Natural killer cell (primary cell): ENCODE results near the gene MGARP. TPM values are rescaled to one million over a fixed set of nuclear protein-coding genes. Genes with fewer than 3 reads are reported as not detected.

ENCODE experiments used
- ATAC-seq, 3 donors: fragments of 150-1000 bp in 2 of 3; fragments of 200-7000 bp in 1 of 3; cut with Tn5 transposase; 1 replicate in 1 of 3; 2 replicates in 2 of 3; pipeline ENCODE4 v1.10.0; 2021; ENCODE audit warnings: mild to moderate bottlenecking in 2 of 3, moderate library complexity in 2 of 3
- DNase-seq, 2 donors: peaks; one replicate each; pipeline versions ENCODE4 v3.0.0 to v3.0.0-alpha.2; 2013 to 2021; ENCODE audit warnings: mixed read lengths in 1 of 2
- H3K27ac ChIP-seq: one replicate; pipeline ENCODE4 v1.5.1; 2013; ENCODE audit warnings: mild to moderate bottlenecking, low read length
- H3K27me3 ChIP-seq: one replicate; pipeline ENCODE4 v1.6.1; 2013; ENCODE audit warnings: low read length; ENCODE audit not compliant: control insufficient read depth, insufficient read depth
- H3K36me3 ChIP-seq: one replicate; pipeline ENCODE4 v1.6.1; 2013; ENCODE audit warnings: low read length; ENCODE audit not compliant: control insufficient read depth, insufficient read depth
- H3K4me1 ChIP-seq: one replicate; pipeline ENCODE4 v1.6.1; 2013; ENCODE audit warnings: low read length; ENCODE audit not compliant: control insufficient read depth, insufficient read depth
- H3K4me3 ChIP-seq: one replicate; pipeline ENCODE4 v1.5.1; 2013; ENCODE audit warnings: low read length
- H3K9me3 ChIP-seq: one replicate; pipeline ENCODE4 v1.6.1; 2013; ENCODE audit warnings: low read length; ENCODE audit not compliant: control insufficient read depth, insufficient read depth
- H3K27ac Mint-ChIP-seq, 2 donors: one replicate each; pipeline ENCODE4 v1.8.0; 2022; ENCODE audit warnings: mild to moderate bottlenecking in 2 of 2, mixed read lengths in 2 of 2, moderate library complexity in 1 of 2
- H3K27me3 Mint-ChIP-seq, 2 donors: one replicate each; pipeline ENCODE4 v1.8.0; 2022; ENCODE audit warnings: low read depth in 2 of 2, mixed read lengths in 2 of 2
- H3K36me3 Mint-ChIP-seq: one replicate; pipeline ENCODE4 v1.8.0; 2022; ENCODE audit warnings: mixed read lengths
- H3K4me1 Mint-ChIP-seq, 2 donors: one replicate each; pipeline ENCODE4 v1.8.0; 2022; ENCODE audit warnings: mixed read lengths in 2 of 2
- H3K4me3 Mint-ChIP-seq: one replicate; pipeline ENCODE4 v1.8.0; 2022; ENCODE audit warnings: mild to moderate bottlenecking, moderate library complexity, mixed read lengths
- H3K9me3 Mint-ChIP-seq, 2 donors: one replicate each; pipeline ENCODE4 v1.8.0; 2022; ENCODE audit warnings: mixed read lengths in 2 of 2
- WGBS: methylation state at CpG from one replicate; pipeline ENCODE4 v1.1.7; 2013; ENCODE audit warnings: missing lambda C conversion rate; ENCODE audit not compliant: insufficient coverage; 5-methylcytosine and 5-hydroxymethylcytosine counted together
- intact Hi-C: fragments of 100-400 bp; cut with micrococcal nuclease; formaldehyde crosslinking; loops from one replicate; pipeline ENCODE4 v1.14.2; 2022
- total RNA-seq, 4 donors: library from RNA; stranded (reverse); fragments of 120-200 nt in 1 of 4; gene quantifications; one replicate each; pipeline versions ENCODE4 v1.2.3 to v1.2.4, GENCODE V29; 2013 to 2022
- TF ChIP-seq, protein P1 (sequence below): fragments of 200-600 bp; IDR thresholded peaks from one replicate; pipeline ENCODE4 v1.8.0; 2022; ENCODE audit warnings: antibody characterized with exemption

The MGARP gene
- total RNA-seq, 3 donors from 2014 or later (not counting 1 experiment from before 2014, with no cell fraction given): 0.35 to 0.78 (median 0.63) TPM

DNA sequence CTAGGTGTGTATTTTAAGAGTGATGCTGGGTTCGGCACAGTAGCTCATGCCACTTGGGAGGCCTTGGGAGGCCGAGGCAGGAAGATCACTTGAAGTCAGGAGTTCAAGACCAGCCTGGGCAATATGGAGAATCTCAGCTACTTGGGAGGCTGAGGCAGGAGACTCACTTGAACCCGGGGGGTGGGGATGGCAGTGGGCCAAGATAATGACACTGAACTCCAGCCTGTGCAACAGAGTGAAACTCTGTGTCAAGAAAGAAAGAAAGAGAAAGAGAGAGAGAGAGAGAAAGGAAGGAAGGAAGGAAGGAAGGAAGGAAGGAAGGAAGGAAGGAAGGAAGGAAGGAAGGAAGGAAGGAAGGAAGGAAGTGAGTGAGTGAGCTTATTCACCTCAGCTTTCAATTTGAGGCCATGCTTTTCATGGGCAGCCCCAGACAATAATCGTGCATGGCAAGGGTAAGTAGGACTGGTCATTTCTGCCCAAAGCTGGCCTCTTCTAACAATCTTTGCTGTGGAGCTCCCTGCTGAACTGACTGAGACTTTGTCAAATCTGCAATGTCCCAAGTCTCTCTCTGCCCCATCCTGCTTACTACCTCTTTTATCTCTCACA is 60.5 kb downstream of the MGARP start:
- Histone ChIP-seq H3K4me3 (no peak overlapping the region), H3K9me3 (no peaks in the 10 kb centered on the region), H3K36me3 (no peaks in the 10 kb centered on the region), H3K27ac (no peak overlapping the region), H3K4me1 (peaks cover 2% of the 10 kb centered on the region), H3K27me3 (no peaks in the 10 kb centered on the region)
- 91% methylated on average over 4 of the region's 4 CpGs for WGBS
- TF ChIP-seq, protein P1, sequence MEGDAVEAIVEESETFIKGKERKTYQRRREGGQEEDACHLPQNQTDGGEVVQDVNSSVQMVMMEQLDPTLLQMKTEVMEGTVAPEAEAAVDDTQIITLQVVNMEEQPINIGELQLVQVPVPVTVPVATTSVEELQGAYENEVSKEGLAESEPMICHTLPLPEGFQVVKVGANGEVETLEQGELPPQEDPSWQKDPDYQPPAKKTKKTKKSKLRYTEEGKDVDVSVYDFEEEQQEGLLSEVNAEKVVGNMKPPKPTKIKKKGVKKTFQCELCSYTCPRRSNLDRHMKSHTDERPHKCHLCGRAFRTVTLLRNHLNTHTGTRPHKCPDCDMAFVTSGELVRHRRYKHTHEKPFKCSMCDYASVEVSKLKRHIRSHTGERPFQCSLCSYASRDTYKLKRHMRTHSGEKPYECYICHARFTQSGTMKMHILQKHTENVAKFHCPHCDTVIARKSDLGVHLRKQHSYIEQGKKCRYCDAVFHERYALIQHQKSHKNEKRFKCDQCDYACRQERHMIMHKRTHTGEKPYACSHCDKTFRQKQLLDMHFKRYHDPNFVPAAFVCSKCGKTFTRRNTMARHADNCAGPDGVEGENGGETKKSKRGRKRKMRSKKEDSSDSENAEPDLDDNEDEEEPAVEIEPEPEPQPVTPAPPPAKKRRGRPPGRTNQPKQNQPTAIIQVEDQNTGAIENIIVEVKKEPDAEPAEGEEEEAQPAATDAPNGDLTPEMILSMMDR: no peak
- Mint-ChIP-seq H3K27ac (no peak overlapping the region), H3K4me3 (no peak overlapping the region), H3K27me3 (no peaks in the 10 kb centered on the region), H3K4me1 (peaks cover 0 to 5% of the 10 kb centered on the region in 2 donors), H3K9me3 (no peaks in the 10 kb centered on the region), H3K36me3 (no peaks in the 10 kb centered on the region)
- no peak for ATAC-seq
- DNase-seq: no peak
- intact Hi-C loops: loop anchor here (10.0 kb wide), 1 partner anchor 435 kb away; no protein-coding TSS in a partner anchor

Other genes starting within 250 kb of the MGARP start
- 100 to 1,000 TPM in 2 of 3 donors, 10 to 100 TPM in 1; 93.7 to 115 (median 114) TPM for gene ELF2, start 103.0 kb downstream of the MGARP start, total RNA-seq
- 10 to 100 TPM; 56.7 to 66.3 (median 61.9) TPM for gene NAA15, start 21.3 kb upstream of the MGARP start, total RNA-seq
- gene NDUFC1, start 22.3 kb upstream of the MGARP start, total RNA-seq: 10 to 100 TPM; 14.0 to 15.8 (median 14.3) TPM
- gene RAB33B, start 173.9 kb upstream of the MGARP start, total RNA-seq: 10 to 100 TPM in 2 of 3 donors, 1 to 10 TPM in 1; 7.8 to 12.9 (median 10.5) TPM